Uterus (tissue), 2 donors: Measurements from ENCODE around the gene PER2.

Experiments used
- CTCF ChIP-seq, 4 experiments: fragments of 200-600 bp in 2 of 4; fragments of 450-650 bp in 2 of 4; sonication (generic) in 2 of 4; IDR thresholded peaks; one replicate each; pipeline ENCODE4 v1.5.1; 2016 to 2019; ENCODE audit warnings: antibody characterized with exemption in 4 of 4, mild to moderate bottlenecking in 2 of 4, moderate library complexity in 1 of 4
- POLR2A ChIP-seq, 2 donors: fragments of 450-650 bp; IDR thresholded peaks; one replicate each; pipeline ENCODE4 v1.6.1; 2016; ENCODE audit warnings: antibody characterized with exemption in 2 of 2, mild to moderate bottlenecking in 1 of 2, moderate library complexity in 1 of 2

- TF ChIP-seq CTCF (IDR thresholded peaks at IDR 0.05), result peak; percentile 30 to 41 (median 36)
- TF ChIP-seq POLR2A (IDR thresholded peaks at IDR 0.05), result no peak
These were observed 31.8 kb downstream of the PER2 start for GRCh38 chr2:238256594-238257104.
